ENCODE results near the gene RSU1. TPM values are rescaled to one million over a fixed set of nuclear protein-coding genes. Genes with fewer than 3 reads are reported as not detected.

The RSU1 gene
- total RNA-seq, 4 donors from 2014 or later, result 41.4 to 58.7 (median 57.4) TPM

DNA sequence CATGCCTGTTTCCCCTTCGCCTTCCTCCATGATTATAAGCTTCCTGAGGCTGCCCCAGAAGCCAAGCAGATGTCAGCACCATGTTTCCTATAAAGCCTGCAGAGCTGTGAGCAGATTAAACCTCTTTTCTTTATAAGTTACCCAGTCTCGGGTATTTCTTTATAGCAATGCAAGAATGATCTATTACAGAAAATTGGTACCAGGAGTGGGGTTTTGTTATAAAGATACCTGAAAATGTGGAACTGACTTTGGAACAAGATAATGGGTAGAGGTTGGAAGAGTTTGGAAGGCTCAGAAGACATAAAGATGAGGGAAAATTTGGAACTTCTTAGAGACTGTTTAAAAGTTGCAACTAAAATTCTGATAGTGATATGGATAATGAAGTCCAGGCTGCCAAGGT lies 4.8 kb upstream of the RSU1 start:
- Histone ChIP-seq H3K9me3 (no peaks in the 10 kb centered on the region), H3K27me3 (no peaks in the 10 kb centered on the region), H3K4me1 (peaks cover 10% of the 10 kb centered on the region), H3K36me3 (no peaks in the 10 kb centered on the region), H3K4me3 (no peak overlapping the region), H3K27ac (no peak overlapping the region)
- DNase-seq (ENCODE audit: low spot score in 2 of 2), result no peak
- TF ChIP-seq CTCF (IDR thresholded peaks at IDR 0.05) (no peak), POLR2A (IDR thresholded peaks at IDR 0.05) (no peak), POLR2AphosphoS5 (IDR thresholded peaks at IDR 0.05) (no peak), EP300 (IDR thresholded peaks at IDR 0.05) (no peak)
- 95% methylated on average over 2 of the region's 2 CpGs for WGBS

DNA sequence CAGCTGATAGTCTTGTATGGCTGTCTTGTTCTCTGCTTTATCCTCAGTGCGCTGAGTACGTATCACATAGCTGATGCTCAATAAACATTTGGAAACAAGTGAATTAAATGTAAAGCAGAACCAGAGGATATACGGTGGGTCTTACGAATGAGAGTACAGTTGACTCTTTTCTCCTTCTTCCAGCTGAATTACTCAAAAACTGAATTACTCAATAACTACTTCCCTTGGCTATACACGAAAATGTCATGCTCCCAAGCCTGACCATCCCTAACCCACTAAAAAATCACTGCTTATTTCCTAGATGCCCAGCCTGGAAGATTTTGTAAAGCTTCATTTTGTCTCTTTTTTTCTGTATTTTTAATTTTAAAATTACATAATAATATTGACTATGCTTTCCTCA lies 3.2 kb upstream of the RSU1 start:
- no peaks in the 10 kb centered on the region for H3K9me3 ChIP-seq
- H3K27me3 ChIP-seq, result no peaks in the 10 kb centered on the region
- TF ChIP-seq CTCF (IDR thresholded peaks at IDR 0.05) (no peak), POLR2AphosphoS5 (IDR thresholded peaks at IDR 0.05) (no peak), POLR2A (IDR thresholded peaks at IDR 0.05) (no peak), EP300 (IDR thresholded peaks at IDR 0.05) (no peak)
- no peaks in the 10 kb centered on the region for H3K36me3 ChIP-seq
- no peak overlapping the region for H3K4me3 ChIP-seq
- peaks cover 26% of the 10 kb centered on the region for H3K4me1 ChIP-seq
- 88% methylated on average over 5 of the region's 5 CpGs for WGBS
- H3K27ac ChIP-seq, result no peak overlapping the region
- no peak for DNase-seq (ENCODE audit: low spot score in 2 of 2)

- no peaks in the 10 kb centered on the region for H3K9me3 ChIP-seq
- no peak overlapping the region for H3K4me3 ChIP-seq
- no peaks in the 10 kb centered on the region for H3K36me3 ChIP-seq
- H3K27ac ChIP-seq, result no peak overlapping the region
- peaks cover 28% of the 10 kb centered on the region for H3K4me1 ChIP-seq
- TF ChIP-seq POLR2A (IDR thresholded peaks at IDR 0.05) (no peak), POLR2AphosphoS5 (IDR thresholded peaks at IDR 0.05) (no peak), CTCF (IDR thresholded peaks at IDR 0.05) (no peak), EP300 (IDR thresholded peaks at IDR 0.05) (no peak)
- 100% methylated on average over 1 of the region's 1 CpG for WGBS
- no peaks in the 10 kb centered on the region for H3K27me3 ChIP-seq
- no peak for DNase-seq (ENCODE audit: low spot score in 2 of 2)
Observed at GRCh38 chr10:16820018-16820417, 2.8 kb upstream of the RSU1 start.

DNA sequence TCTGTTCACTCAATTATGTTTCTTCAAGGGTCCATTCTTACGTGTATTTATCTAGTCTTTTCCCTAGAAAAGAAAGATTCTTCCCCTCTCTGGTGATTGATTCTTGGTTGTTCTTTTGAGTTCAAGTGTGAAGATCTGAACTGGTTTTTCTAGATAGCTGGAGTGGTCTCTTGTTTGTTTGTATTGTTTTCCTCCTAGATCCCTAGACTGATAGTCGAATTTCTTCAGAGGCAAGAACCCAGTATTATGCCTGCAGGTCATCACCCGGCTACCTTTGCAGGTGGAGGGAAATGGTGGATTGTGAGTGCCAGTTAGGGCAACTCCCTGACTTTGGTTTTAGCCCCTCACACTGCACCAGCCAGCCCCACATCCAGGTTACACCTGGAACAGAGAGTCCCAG lies 2.2 kb upstream of the RSU1 start:
- Histone ChIP-seq H3K9me3 (no peaks in the 10 kb centered on the region), H3K36me3 (no peaks in the 10 kb centered on the region), H3K27me3 (no peaks in the 10 kb centered on the region), H3K4me1 (peaks cover 28% of the 10 kb centered on the region), H3K4me3 (no peak overlapping the region), H3K27ac (no peak overlapping the region)
- DNase-seq (ENCODE audit: low spot score in 2 of 2), result no peak
- WGBS, result 69% methylated on average over 3 of the region's 3 CpGs
- TF ChIP-seq POLR2AphosphoS5 (IDR thresholded peaks at IDR 0.05) (no peak), POLR2A (IDR thresholded peaks at IDR 0.05) (no peak), CTCF (IDR thresholded peaks at IDR 0.05) (no peak), EP300 (IDR thresholded peaks at IDR 0.05) (no peak)

GRCh38 chr10:16819026-16819425 lies 1.8 kb upstream of the RSU1 start:
- no peaks in the 10 kb centered on the region for H3K27me3 ChIP-seq
- no peak for DNase-seq (ENCODE audit: low spot score in 2 of 2)
- WGBS, result 66% methylated on average over 6 of the region's 6 CpGs
- no peaks in the 10 kb centered on the region for H3K36me3 ChIP-seq
- no peak overlapping the region for H3K4me3 ChIP-seq
- H3K4me1 ChIP-seq, result peaks cover 29% of the 10 kb centered on the region
- no peak overlapping the region for H3K27ac ChIP-seq
- TF ChIP-seq CTCF (IDR thresholded peaks at IDR 0.05) (no peak), POLR2AphosphoS5 (IDR thresholded peaks at IDR 0.05) (no peak), EP300 (IDR thresholded peaks at IDR 0.05) (no peak), POLR2A (IDR thresholded peaks at IDR 0.05) (no peak)
- no peaks in the 10 kb centered on the region for H3K9me3 ChIP-seq

All from suprapubic skin (tissue), 4 donors.